ENCODE data around the gene KCNT1.

KCNT1 gene

GRCh38 chr9:135794057-135794335 lies 92.0 kb downstream of the KCNT1 start:
- DNase-seq (ENCODE audit: extremely low read depth in 1 of 2, low read depth in 1 of 2): no peak

DNA sequence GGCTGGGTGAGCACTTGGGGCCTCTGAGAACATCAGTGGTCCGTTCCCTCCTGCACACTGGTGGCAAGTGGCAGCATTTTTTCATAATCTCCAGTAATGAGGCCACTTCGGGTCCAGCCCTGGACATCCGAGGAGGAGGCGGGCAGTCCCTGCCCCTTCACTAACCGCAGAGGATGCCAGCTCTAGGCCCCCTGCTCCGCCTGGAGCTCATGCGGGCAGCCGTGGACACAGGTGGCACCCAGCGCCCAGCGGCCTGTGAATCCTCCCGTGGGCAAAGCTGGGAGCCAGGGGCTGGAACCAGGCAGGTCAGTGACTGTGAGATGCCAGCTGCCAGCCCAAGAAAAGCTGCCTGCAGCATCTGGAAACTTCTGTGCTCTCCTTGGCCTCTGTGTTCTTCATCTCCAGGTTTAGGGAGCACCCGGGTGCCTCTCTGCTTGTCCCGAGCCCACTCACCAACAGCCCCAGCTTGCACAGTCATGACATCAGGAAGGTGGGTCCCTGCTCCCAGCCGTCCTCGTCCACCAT lies 92.4 kb downstream of the KCNT1 start:
- no peak for DNase-seq (ENCODE audit: extremely low read depth in 1 of 2, low read depth in 1 of 2)

DNA sequence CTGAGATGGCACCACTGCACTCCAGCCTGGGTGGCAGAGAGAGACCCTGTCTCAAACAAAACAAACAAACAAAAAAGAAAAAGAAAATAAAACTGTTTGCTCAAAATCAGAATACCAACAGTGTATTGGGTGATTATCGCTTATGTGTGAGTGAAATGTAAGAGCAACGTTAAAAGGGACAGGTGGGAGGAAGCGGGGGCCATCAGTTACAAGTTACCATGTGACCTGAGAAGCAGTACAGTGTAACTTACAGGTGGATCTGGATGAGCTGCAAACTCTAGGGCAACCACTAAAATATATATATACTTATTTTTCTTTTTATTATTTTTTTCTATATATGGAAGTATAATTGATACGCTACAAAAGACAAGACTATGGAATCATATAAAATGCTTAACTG lies 93.4 kb downstream of the KCNT1 start:
- DNase-seq (ENCODE audit: extremely low read depth in 1 of 2, low read depth in 1 of 2): no peak

- no peak for DNase-seq (ENCODE audit: extremely low read depth in 1 of 2, low read depth in 1 of 2)
Observed at GRCh38 chr9:135796784-135797485, 95.0 kb downstream of the KCNT1 start.

GRCh38 chr9:135797507-135798262 lies 95.7 kb downstream of the KCNT1 start:
- no peak for DNase-seq (ENCODE audit: extremely low read depth in 1 of 2, low read depth in 1 of 2)

GRCh38 chr9:135798263-135798585 lies 96.2 kb downstream of the KCNT1 start:
- DNase-seq (ENCODE audit: extremely low read depth in 1 of 2, low read depth in 1 of 2): no peak

DNA sequence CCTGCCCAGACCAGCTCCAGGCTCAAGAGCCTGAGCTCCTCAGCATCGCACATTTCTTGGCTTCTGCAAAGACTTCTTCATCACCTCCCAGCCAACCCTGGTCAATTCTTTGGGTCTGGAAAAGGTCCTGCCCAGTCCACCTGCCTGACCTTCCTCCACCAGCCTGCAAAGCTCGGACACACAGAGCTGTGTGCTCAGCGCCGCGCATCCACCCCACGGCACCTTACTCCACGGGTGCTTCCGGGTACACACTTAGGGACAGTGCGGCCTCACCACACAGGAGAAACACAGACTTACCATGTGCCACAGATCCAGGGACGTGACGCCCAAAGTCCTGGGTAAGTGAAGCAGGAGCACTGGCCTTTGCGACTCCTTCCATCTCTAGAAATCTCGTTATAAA lies 97.3 kb downstream of the KCNT1 start:
- no peak for DNase-seq (ENCODE audit: extremely low read depth in 1 of 2, low read depth in 1 of 2)

- DNase-seq (ENCODE audit: extremely low read depth in 1 of 2, low read depth in 1 of 2): no peak
Observed at GRCh38 chr9:135801070-135801469, 99.1 kb downstream of the KCNT1 start.

- DNase-seq (ENCODE audit: extremely low read depth in 1 of 2, low read depth in 1 of 2): no peak
Observed at GRCh38 chr9:135802876-135803419, 101.0 kb downstream of the KCNT1 start.

- DNase-seq (ENCODE audit: extremely low read depth in 1 of 2, low read depth in 1 of 2): no peak
Observed at GRCh38 chr9:135803441-135803840, 101.5 kb downstream of the KCNT1 start.

- no peak for DNase-seq (ENCODE audit: extremely low read depth in 1 of 2, low read depth in 1 of 2)
Observed at GRCh38 chr9:135804581-135805421, 102.8 kb downstream of the KCNT1 start.

GRCh38 chr9:135805422-135806022 lies 103.5 kb downstream of the KCNT1 start:
- no peak for DNase-seq (ENCODE audit: extremely low read depth in 1 of 2, low read depth in 1 of 2)

GRCh38 chr9:135809166-135809565 lies 107.2 kb downstream of the KCNT1 start:
- no peak for DNase-seq (ENCODE audit: extremely low read depth in 1 of 2, low read depth in 1 of 2)

DNA sequence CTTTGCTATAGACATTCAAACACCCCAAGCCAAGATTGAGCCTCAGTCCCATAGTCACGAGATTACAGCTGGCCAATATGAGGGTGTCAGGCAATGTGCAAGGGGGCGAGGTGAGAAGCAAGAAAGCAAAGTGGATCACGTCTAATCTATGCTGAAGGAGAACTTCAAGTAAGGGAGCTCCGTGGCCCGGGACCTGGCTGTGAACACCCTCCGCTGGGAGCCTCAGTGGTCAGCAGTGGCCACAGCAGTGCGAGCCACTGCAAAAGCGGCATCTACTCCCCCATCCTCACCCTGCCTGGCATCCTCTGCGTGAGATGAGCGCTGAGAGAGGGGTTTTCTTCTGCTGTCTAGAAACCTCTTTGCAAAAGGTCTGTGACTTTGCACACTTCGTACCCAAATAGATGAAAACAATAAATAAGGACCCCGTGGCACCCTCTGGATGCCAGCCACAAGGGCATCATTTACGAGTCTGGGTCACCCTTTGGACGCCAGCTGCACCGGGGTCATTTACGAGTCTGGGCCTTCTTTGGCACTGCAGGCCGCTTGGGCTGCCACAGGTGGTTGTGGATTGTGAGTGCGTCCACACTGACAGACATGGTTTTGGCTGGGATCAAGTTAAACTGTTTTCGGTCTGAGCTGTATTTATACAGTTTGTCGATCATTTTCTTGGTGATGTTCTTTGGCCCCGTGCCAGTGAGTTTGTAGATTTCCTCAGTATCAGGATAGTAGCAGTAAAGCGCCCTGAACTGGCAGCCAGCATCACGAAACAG lies 109.0 kb downstream of the KCNT1 start:
- no peak for DNase-seq (ENCODE audit: extremely low read depth in 1 of 2, low read depth in 1 of 2)

DNA sequence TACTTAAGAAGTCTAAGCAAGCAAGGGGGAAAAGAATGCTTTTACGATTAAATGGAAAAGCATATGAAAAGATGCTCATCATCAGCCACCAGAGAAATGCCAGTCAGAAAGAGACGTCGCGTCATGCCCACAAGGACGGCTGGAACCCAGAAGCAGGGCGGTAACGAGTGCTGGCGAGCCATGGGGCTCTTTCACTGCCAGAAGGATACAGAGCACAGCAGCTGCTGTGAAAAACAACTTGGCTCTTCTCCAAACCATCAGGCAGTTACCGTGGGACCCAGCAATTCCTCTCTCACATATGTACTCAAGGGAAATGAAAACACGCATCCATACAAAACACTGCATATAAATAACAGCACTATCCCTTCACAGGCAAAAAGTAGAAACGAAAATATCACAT lies 109.8 kb downstream of the KCNT1 start:
- DNase-seq (ENCODE audit: extremely low read depth in 1 of 2, low read depth in 1 of 2): no peak

- no peak for DNase-seq (ENCODE audit: extremely low read depth in 1 of 2, low read depth in 1 of 2)
Observed at GRCh38 chr9:135812961-135813360, 111.0 kb downstream of the KCNT1 start.

DNA sequence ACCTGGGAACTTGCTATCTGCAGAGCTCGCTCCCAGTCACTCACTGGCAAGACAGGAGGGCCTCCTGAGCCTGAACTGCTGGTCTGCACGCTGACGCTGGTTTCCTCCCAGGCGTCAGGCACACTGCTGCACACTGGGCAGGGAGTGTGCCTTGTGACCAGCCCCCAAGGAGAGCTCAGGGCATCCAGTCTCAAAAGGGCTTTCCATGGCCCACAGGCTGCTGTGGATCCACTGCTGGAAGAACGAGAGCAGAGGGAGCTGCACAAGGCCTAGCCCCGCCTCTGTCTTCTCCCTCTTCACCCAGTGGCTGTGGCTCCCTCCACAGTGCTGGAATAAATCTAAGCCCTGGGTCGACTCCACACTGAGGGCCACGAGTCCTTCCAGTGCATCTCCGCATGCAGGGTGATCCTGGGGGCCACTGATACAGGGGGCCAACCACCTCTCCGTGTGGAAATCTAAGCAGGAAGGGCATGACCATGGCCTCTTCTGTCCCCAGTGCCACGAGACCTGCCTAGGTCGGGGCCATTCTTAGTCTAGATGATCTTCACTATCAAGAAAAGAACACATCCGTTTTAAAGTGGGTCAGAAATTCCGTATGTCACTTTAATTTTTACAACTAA lies 111.8 kb downstream of the KCNT1 start:
- DNase-seq (ENCODE audit: extremely low read depth in 1 of 2, low read depth in 1 of 2): no peak

DNA sequence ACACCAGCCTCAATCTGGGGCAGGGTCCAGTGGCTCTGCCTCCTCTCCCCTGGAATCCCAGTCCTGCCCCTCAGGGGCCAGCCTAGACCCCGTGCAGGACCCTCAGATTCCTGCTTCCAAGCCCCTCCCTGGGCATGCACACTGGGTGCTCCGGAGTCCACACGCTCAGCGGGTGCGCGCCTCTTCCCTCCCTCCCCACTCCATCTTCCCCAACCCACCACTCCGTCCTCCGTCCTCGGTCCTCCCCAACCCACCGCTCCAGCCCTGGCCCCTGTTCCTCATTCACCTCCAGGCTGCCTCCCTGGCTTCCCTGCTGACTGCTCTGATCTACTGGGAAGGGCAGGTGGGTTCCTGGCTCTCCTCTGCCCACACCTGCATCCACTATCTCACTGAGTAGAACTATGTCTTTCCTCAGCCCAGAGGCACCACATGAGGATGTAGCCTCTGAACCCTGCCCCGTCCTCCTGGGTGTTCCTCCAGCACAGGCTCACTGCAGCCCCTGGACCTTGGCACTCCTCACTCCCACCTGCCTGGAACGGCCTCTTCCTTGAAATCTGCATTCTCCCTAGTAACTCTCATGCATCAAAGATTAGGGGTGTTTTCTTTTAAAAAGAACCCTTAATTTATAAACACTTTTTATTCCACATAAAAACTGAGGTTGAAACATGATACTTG lies 112.6 kb downstream of the KCNT1 start:
- no peak for DNase-seq (ENCODE audit: extremely low read depth in 1 of 2, low read depth in 1 of 2)

DNA sequence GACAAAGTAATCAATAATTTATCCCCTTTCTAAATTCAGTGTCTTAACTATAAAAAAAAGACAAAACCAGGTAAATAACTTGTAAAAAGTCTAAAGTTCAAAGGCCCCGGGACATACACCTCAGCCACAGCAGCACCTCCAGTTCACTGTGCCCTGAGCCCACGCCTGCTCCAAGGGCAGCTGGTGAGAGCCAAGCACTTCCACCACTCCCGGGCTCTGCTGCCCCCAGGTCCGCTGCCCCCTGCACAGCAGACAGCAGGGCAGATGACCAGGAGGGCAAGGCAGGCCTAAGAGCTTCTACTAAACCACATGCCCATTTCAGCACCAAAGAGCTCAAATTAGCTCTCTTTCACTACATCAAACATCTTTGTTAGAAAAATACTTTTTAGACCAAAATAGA lies 113.4 kb downstream of the KCNT1 start:
- DNase-seq (ENCODE audit: extremely low read depth in 1 of 2, low read depth in 1 of 2): no peak

All from activated CD8-positive, alpha-beta memory T cell treated with anti-CD3 and anti-CD28 coated beads for 1 hour (primary cell).